ENCODE measurements around the gene SARS1. TPM values are rescaled to one million over a fixed set of nuclear protein-coding genes. Genes with fewer than 3 reads are reported as not detected.

The SARS1 gene, protein sequence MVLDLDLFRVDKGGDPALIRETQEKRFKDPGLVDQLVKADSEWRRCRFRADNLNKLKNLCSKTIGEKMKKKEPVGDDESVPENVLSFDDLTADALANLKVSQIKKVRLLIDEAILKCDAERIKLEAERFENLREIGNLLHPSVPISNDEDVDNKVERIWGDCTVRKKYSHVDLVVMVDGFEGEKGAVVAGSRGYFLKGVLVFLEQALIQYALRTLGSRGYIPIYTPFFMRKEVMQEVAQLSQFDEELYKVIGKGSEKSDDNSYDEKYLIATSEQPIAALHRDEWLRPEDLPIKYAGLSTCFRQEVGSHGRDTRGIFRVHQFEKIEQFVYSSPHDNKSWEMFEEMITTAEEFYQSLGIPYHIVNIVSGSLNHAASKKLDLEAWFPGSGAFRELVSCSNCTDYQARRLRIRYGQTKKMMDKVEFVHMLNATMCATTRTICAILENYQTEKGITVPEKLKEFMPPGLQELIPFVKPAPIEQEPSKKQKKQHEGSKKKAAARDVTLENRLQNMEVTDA
- 100 to 1,000 TPM in 1 of 2 donors, 10 to 100 TPM in 1; 57.5 to 104 TPM for total RNA-seq
- 100 to 1,000 TPM in 1 of 2 donors, 10 to 100 TPM in 1; 81.8 to 132 TPM for polyA plus RNA-seq

DNA sequence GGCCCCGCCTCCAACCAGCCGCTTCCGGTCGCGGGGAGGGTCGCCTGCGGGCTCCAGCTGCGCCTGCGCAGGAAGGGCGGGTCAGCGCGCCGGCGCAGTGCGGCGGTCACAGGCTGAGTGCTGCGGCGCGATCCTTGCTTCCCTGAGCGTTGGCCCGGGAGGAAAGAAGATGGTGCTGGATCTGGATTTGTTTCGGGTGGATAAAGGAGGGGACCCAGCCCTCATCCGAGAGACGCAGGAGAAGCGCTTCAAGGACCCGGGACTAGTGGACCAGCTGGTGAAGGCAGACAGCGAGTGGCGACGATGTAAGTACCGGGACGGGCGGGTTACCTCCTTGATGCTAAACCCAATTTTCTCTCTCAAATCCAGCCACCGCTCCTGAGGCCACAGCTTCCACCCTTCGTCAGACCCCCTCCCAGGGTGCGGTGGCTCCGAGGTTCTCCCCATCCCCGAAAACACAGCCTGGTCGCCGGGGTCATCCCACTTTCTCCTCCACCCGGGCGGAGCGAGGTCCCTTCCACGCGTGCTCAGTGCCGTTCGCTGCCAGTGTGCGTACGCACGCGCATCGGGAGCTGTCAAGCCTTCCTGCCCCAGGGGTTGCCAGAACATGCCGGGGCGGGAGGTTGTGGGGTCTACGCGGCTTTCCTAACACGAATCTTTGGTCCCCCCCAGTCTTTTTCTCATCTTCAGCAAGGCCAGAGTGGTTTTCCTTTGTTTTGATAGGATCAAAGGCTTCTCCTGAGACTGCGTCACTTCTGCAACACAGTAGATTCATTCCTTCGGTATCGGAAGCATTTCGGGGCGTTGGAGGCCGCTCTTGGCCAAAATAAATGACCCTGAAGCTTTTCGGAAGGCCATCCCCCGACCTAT lies at the start of gene SARS1:
Gene SARS1, plus strand, starts transcription at position 95 of the 870 bp plus-strand sequence. Its CDS starts 75 bp downstream, at position 170.
- Histone ChIP-seq H3K27me3 (ENCODE audit: control insufficient read depth in 4 of 4, insufficient read depth in 4 of 4, low read length in 3 of 4) (no peaks in the 10 kb centered on the region), H3K4me1 (ENCODE audit: control insufficient read depth in 4 of 4, insufficient read depth in 4 of 4, low read length in 3 of 4) (peaks cover 6 to 32% (median 25%) of the 10 kb centered on the region in 4 donors), H3K9me3 (ENCODE audit: control insufficient read depth in 4 of 4, low read length in 3 of 4) (no peaks in the 10 kb centered on the region), H3K27ac (ENCODE audit: low read depth in 1 of 2, low read length in 2 of 2) (peak within 1 kb of the TSS; percentile 84 to 90), H3K4me3 (ENCODE audit: low read depth in 1 of 3, low read length in 3 of 3) (peak within 1 kb of the TSS; percentile 74 to 99 (median 93)), H3K36me3 (ENCODE audit: control insufficient read depth in 4 of 4, insufficient read depth in 3 of 4, low read depth in 1 of 4, low read length in 3 of 4) (no peaks in the 10 kb centered on the region), H3K9ac (ENCODE audit: low read depth in 1 of 2, low read length in 2 of 2) (peak within 1 kb of the TSS; percentile 77 to 88)
- TF ChIP-seq JUND (IDR thresholded peaks at IDR 0.05) (no peak), HNF4A (conservative IDR thresholded peaks at IDR 0.05) (peak in 1 of 2 donors; percentile 2), FOXA2 (IDR thresholded peaks at IDR 0.05) (no peak), EGR1 (IDR thresholded peaks at IDR 0.05; ENCODE audit: low read depth in 2 of 2) (no peak), HNF4G (IDR thresholded peaks at IDR 0.05) (no peak), NR2F2 (IDR thresholded peaks at IDR 0.05) (peak; percentile 32), YY1 (IDR thresholded peaks at IDR 0.05) (peak; percentile 50), SP1 (IDR thresholded peaks at IDR 0.05) (no peak), TAF1 (conservative IDR thresholded peaks at IDR 0.05) (peak; percentile 62), GABPA (IDR thresholded peaks at IDR 0.05 in 1 of 2, conservative IDR thresholded peaks at IDR 0.05 in 1 of 2) (peak in 1 of 2 donors; percentile 81), FOXA1 (IDR thresholded peaks at IDR 0.05) (no peak), RAD21 (IDR thresholded peaks at IDR 0.05) (no peak), RXRA (IDR thresholded peaks at IDR 0.05) (peak in 1 of 2 donors; percentile 25)
- TF ChIP-seq, protein P1, sequence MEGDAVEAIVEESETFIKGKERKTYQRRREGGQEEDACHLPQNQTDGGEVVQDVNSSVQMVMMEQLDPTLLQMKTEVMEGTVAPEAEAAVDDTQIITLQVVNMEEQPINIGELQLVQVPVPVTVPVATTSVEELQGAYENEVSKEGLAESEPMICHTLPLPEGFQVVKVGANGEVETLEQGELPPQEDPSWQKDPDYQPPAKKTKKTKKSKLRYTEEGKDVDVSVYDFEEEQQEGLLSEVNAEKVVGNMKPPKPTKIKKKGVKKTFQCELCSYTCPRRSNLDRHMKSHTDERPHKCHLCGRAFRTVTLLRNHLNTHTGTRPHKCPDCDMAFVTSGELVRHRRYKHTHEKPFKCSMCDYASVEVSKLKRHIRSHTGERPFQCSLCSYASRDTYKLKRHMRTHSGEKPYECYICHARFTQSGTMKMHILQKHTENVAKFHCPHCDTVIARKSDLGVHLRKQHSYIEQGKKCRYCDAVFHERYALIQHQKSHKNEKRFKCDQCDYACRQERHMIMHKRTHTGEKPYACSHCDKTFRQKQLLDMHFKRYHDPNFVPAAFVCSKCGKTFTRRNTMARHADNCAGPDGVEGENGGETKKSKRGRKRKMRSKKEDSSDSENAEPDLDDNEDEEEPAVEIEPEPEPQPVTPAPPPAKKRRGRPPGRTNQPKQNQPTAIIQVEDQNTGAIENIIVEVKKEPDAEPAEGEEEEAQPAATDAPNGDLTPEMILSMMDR (IDR thresholded peaks at IDR 0.05; ENCODE audit: low read depth, low read length, missing input control) = no peak
- TF ChIP-seq, protein P2, sequence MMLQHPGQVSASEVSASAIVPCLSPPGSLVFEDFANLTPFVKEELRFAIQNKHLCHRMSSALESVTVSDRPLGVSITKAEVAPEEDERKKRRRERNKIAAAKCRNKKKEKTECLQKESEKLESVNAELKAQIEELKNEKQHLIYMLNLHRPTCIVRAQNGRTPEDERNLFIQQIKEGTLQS (IDR thresholded peaks at IDR 0.05) = no peak
- TF ChIP-seq, protein P3, sequence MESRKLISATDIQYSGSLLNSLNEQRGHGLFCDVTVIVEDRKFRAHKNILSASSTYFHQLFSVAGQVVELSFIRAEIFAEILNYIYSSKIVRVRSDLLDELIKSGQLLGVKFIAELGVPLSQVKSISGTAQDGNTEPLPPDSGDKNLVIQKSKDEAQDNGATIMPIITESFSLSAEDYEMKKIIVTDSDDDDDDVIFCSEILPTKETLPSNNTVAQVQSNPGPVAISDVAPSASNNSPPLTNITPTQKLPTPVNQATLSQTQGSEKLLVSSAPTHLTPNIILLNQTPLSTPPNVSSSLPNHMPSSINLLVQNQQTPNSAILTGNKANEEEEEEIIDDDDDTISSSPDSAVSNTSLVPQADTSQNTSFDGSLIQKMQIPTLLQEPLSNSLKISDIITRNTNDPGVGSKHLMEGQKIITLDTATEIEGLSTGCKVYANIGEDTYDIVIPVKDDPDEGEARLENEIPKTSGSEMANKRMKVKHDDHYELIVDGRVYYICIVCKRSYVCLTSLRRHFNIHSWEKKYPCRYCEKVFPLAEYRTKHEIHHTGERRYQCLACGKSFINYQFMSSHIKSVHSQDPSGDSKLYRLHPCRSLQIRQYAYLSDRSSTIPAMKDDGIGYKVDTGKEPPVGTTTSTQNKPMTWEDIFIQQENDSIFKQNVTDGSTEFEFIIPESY (IDR thresholded peaks at IDR 0.05) = peak; percentile 3
- TF ChIP-seq, protein P4, sequence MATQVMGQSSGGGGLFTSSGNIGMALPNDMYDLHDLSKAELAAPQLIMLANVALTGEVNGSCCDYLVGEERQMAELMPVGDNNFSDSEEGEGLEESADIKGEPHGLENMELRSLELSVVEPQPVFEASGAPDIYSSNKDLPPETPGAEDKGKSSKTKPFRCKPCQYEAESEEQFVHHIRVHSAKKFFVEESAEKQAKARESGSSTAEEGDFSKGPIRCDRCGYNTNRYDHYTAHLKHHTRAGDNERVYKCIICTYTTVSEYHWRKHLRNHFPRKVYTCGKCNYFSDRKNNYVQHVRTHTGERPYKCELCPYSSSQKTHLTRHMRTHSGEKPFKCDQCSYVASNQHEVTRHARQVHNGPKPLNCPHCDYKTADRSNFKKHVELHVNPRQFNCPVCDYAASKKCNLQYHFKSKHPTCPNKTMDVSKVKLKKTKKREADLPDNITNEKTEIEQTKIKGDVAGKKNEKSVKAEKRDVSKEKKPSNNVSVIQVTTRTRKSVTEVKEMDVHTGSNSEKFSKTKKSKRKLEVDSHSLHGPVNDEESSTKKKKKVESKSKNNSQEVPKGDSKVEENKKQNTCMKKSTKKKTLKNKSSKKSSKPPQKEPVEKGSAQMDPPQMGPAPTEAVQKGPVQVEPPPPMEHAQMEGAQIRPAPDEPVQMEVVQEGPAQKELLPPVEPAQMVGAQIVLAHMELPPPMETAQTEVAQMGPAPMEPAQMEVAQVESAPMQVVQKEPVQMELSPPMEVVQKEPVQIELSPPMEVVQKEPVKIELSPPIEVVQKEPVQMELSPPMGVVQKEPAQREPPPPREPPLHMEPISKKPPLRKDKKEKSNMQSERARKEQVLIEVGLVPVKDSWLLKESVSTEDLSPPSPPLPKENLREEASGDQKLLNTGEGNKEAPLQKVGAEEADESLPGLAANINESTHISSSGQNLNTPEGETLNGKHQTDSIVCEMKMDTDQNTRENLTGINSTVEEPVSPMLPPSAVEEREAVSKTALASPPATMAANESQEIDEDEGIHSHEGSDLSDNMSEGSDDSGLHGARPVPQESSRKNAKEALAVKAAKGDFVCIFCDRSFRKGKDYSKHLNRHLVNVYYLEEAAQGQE (IDR thresholded peaks at IDR 0.05) = peak; percentile 42
- TF ChIP-seq, protein P5, sequence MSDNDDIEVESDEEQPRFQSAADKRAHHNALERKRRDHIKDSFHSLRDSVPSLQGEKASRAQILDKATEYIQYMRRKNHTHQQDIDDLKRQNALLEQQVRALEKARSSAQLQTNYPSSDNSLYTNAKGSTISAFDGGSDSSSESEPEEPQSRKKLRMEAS (IDR thresholded peaks at IDR 0.05) = peak; percentile 64
- WGBS = under 1% methylated on average over 64 of the region's 64 CpGs
- peak; percentile 90 for DNase-seq (ENCODE audit: low spot score)
